Right lobe of liver (tissue), 4 donors: Measurements from ENCODE around the gene GJA10.

ENCODE experiments used
- CTCF ChIP-seq, 4 donors: fragments of 200-600 bp in 3 of 4; fragments of 450-650 bp in 1 of 4; IDR thresholded peaks; one replicate each; pipeline versions ENCODE4 v1.5.1 to v1.8.0; 2016 to 2022; ENCODE audit warnings: antibody characterized with exemption in 4 of 4, mild to moderate bottlenecking in 2 of 4
- POLR2A ChIP-seq: fragments of 450-650 bp; IDR thresholded peaks from one replicate; pipeline ENCODE4 v1.6.1; 2017; ENCODE audit warnings: antibody characterized with exemption, mild to moderate bottlenecking
- donor health status: DM: no; HTN: no; CAD: no.
- donor health status: DM: no; HTN: no; CAD: no.
- donor health status: DM: no; HTN: yes; CAD: no.

GRCh38 chr6:89938014-89938413 lies 43.7 kb downstream of the GJA10 start:
- TF ChIP-seq POLR2A: no peak
- no peak for TF ChIP-seq CTCF (IDR thresholded peaks at IDR 0.05)
